HepG2 (cell line): Measurements from ENCODE around the gene TMEM184B. TPM values are rescaled to one million over a fixed set of nuclear protein-coding genes. Genes with fewer than 3 reads are reported as not detected.

Experiments used
- GABPA ChIP-seq, 2 experiments: IDR thresholded peaks; 2 replicates each; pipeline ENCODE4 v1.6.1; 2011 to 2016; ENCODE audit warnings: low read depth in 2 of 2, low read length in 1 of 2, missing biosample characterization in 1 of 2, missing genetic modification characterization in 1 of 2
- HDAC2 ChIP-seq: sonication (generic); formaldehyde crosslinking; IDR thresholded peaks from 2 replicates; pipeline ENCODE4 v1.4.0; 2020; ENCODE audit warnings: missing genetic modification reagents
- IRF2 ChIP-seq: IDR thresholded peaks from 2 replicates; pipeline ENCODE4 v1.6.1; 2018; ENCODE audit warnings: missing genetic modification reagents, missing compliant biosample characterization
- JUNB ChIP-seq: sonication (generic); formaldehyde crosslinking; IDR thresholded peaks from 2 replicates; pipeline ENCODE4 v1.8.0; 2022; ENCODE audit warnings: missing genetic modification reagents, mild to moderate bottlenecking, borderline replicate concordance
- KLF13 ChIP-seq: sonication (generic); formaldehyde crosslinking; IDR thresholded peaks from 2 replicates; pipeline ENCODE4 v1.4.0; 2020; ENCODE audit warnings: mild to moderate bottlenecking, missing genetic modification reagents
- MTERF4 ChIP-seq: sonication (generic); formaldehyde crosslinking; IDR thresholded peaks from 2 replicates; pipeline ENCODE4 v1.8.0; 2023; ENCODE audit warnings: mild to moderate bottlenecking, missing genetic modification reagents
- MZF1 ChIP-seq: sonication (generic); formaldehyde crosslinking; IDR thresholded peaks from 2 replicates; pipeline ENCODE4 v1.8.1; 2023; ENCODE audit warnings: mild to moderate bottlenecking, missing genetic modification reagents, borderline replicate concordance
- RXRA ChIP-seq: sonication (generic); formaldehyde crosslinking; IDR thresholded peaks from 2 replicates; pipeline ENCODE4 v1.5.1; 2020; ENCODE audit warnings: missing genetic modification reagents
- SIN3B ChIP-seq: fragments of 150-350 bp; IDR thresholded peaks from 2 replicates; pipeline ENCODE4 v1.6.1; 2014; ENCODE audit warnings: low read length
- SNAI1 ChIP-seq: sonication (generic); formaldehyde crosslinking; IDR thresholded peaks from 2 replicates; pipeline ENCODE4 v1.5.0; 2020; ENCODE audit warnings: mild to moderate bottlenecking, missing genetic modification reagents, borderline replicate concordance
- SRF ChIP-seq: IDR thresholded peaks from 2 replicates; pipeline ENCODE4 v1.6.1; 2011; ENCODE audit warnings: mild to moderate bottlenecking, low read depth, low read length, moderate library complexity
- TOE1 ChIP-seq: sonication (generic); formaldehyde crosslinking; IDR thresholded peaks from 2 replicates; pipeline ENCODE4 v1.4.0; 2020; ENCODE audit warnings: mild to moderate bottlenecking, missing genetic modification reagents
- YEATS4 ChIP-seq: sonication (generic); formaldehyde crosslinking; IDR thresholded peaks from 2 replicates; pipeline ENCODE4 v1.4.0; 2020; ENCODE audit warnings: missing genetic modification reagents, borderline replicate concordance
- ZBTB34 ChIP-seq: sonication (generic); formaldehyde crosslinking; IDR thresholded peaks from 2 replicates; pipeline ENCODE4 v1.8.0; 2022; ENCODE audit warnings: mild to moderate bottlenecking, missing genetic modification reagents
- ZBTB43 ChIP-seq: sonication (generic); formaldehyde crosslinking; conservative IDR thresholded peaks from 2 replicates; pipeline ENCODE4 v1.4.0; 2020; ENCODE audit warnings: missing genetic modification reagents
- ZFP37 ChIP-seq: sonication (generic); formaldehyde crosslinking; IDR thresholded peaks from 2 replicates; pipeline ENCODE4 v1.4.0; 2020; ENCODE audit warnings: missing genetic modification reagents, borderline replicate concordance
- ZFP62 ChIP-seq: sonication (generic); formaldehyde crosslinking; IDR thresholded peaks from 2 replicates; pipeline ENCODE4 v1.4.0; 2020; ENCODE audit warnings: missing genetic modification reagents
- ZNF282 ChIP-seq: fragments of 450-650 bp; IDR thresholded peaks from 2 replicates; pipeline ENCODE4 v1.6.1; 2018; ENCODE audit not compliant: partially characterized antibody
- ZNF552 ChIP-seq: sonication (generic); formaldehyde crosslinking; IDR thresholded peaks from 2 replicates; pipeline ENCODE4 v1.9.0; 2022; ENCODE audit warnings: missing genetic modification reagents, mild to moderate bottlenecking, borderline replicate concordance
- ZNF614 ChIP-seq: IDR thresholded peaks from 2 replicates; pipeline ENCODE4 v1.6.1; 2018; ENCODE audit warnings: missing biosample characterization, missing genetic modification reagents, inconsistent platforms, borderline replicate concordance
- ZNF770 ChIP-seq: sonication (generic); formaldehyde crosslinking; IDR thresholded peaks from 2 replicates; pipeline ENCODE4 v1.5.0; 2020; ENCODE audit warnings: mild to moderate bottlenecking, missing genetic modification reagents
- ZSCAN25 ChIP-seq: sonication (generic); formaldehyde crosslinking; IDR thresholded peaks from 2 replicates; pipeline ENCODE4 v1.8.0; 2022; ENCODE audit warnings: mild to moderate bottlenecking, missing genetic modification reagents
- polyA plus RNA-seq, 8 experiments: library from polyadenylated mRNA; depleted of rRNA in 3 of 8; stranded (reverse) in 7 of 8; unstranded in 1 of 8; fragments of >200 nt; fragmentation: Illumina TruSeq in 4 of 8; extraction: Trizol in 4 of 8; gene quantifications; 2 replicates each; pipeline versions ENCODE4 v1.2.1 to v1.2.3, GENCODE V29; 2011 to 2016; ENCODE audit warnings: low read depth in 4 of 8, missing spikeins in 1 of 8, mixed read lengths in 1 of 8; ENCODE audit not compliant: insufficient read depth in 1 of 8
- total RNA-seq, 5 experiments: library from RNA; depleted of rRNA; stranded (reverse); fragments of >200 nt; fragmentation: Illumina TruSeq; extraction: Trizol; gene quantifications; 2 replicates each; pipeline ENCODE4 v1.2.3, GENCODE V29; 2016; ENCODE audit warnings: low read depth in 1 of 5

TMEM184B gene
- total and polyA plus RNA-seq, 2 of the 13 experiments (the other 11 are each of a cell fraction or from before 2014, with no cell fraction given) = 15.9 to 16.0 TPM

- TF ChIP-seq MTERF4 = peak; percentile 68; the same call in 1 of the 2 replicates
- no peak for TF ChIP-seq KLF13 (CRISPR knock-in tag)
- peak; percentile 69 for TF ChIP-seq YEATS4 (CRISPR knock-in tag)
- no peak for TF ChIP-seq GABPA (IDR thresholded peaks at IDR 0.05; ENCODE audit: low read depth, low read length)
- peak; percentile 54 for TF ChIP-seq GABPA (CRISPR knock-in tag; IDR thresholded peaks at IDR 0.05; ENCODE audit: low read depth)
- peak; percentile 71 for TF ChIP-seq ZBTB34 (CRISPR knock-in tag)
- peak; percentile 73 for TF ChIP-seq ZNF770 (CRISPR knock-in tag)
- TF ChIP-seq SNAI1 (CRISPR knock-in tag) = no peak
- no peak for TF ChIP-seq ZFP62 (CRISPR knock-in tag)
- TF ChIP-seq JUNB (CRISPR knock-in tag) = peak; percentile 83; the same call in 1 of the 2 replicates
- 0 out of 2 replicates have a peak, but pooled peaks have one; percentile 76 for TF ChIP-seq MZF1
- no peak for TF ChIP-seq ZNF282
- TF ChIP-seq ZBTB43 (CRISPR knock-in tag) = peak; percentile 57; the same call in 1 of the 2 replicates
- TF ChIP-seq ZNF552 (CRISPR knock-in tag) = peak; percentile 56; the same call in 1 of the 2 replicates
- peak; percentile 49 for TF ChIP-seq RXRA
- no peak for TF ChIP-seq SRF
- no peak for TF ChIP-seq TOE1 (CRISPR knock-in tag)
- TF ChIP-seq IRF2 = 0 out of 2 replicates have a peak, but pooled peaks have one; percentile 28
- TF ChIP-seq ZSCAN25 (CRISPR knock-in tag) = 0 out of 2 replicates have a peak, but pooled peaks have one; percentile 62
- peak; percentile 75; the same call in 1 of the 2 replicates for TF ChIP-seq ZNF614 (CRISPR knock-in tag)
- TF ChIP-seq ZFP37 (CRISPR knock-in tag) = peak; percentile 69
- no peak for TF ChIP-seq SIN3B
- peak; percentile 52; the same call in 1 of the 2 replicates for TF ChIP-seq HDAC2 (CRISPR knock-in tag)
These were observed 53.9 kb downstream of the TMEM184B start (continued) for GRCh38 chr22:38218661-38219622.
